Stimulated activated CD4-positive, alpha-beta T cell treated with anti-CD3 and anti-CD28 coated beads, Interleukin-2, amount 100 ng/mL, for 4 hours (primary cell): ENCODE measurements around the gene SMARCA2.

Experiments used
- DNase-seq: peaks from one replicate; pipeline ENCODE4 v3.0.0-alpha.2; 2020; ENCODE audit warnings: low read depth

SMARCA2 gene

GRCh38 chr9:2040828-2041227 lies 25.7 kb downstream of the SMARCA2 start:
- DNase-seq, result no peak

GRCh38 chr9:2041736-2042135 lies 26.6 kb downstream of the SMARCA2 start:
- no peak for DNase-seq

- no peak for DNase-seq
Measured at GRCh38 chr9:2043243-2043642, 28.1 kb downstream of the SMARCA2 start.

GRCh38 chr9:2043881-2044462 lies 28.8 kb downstream of the SMARCA2 start:
- DNase-seq, result no peak

GRCh38 chr9:2047144-2047671 lies 32.1 kb downstream of the SMARCA2 start:
- no peak for DNase-seq

- DNase-seq, result no peak
Measured at GRCh38 chr9:2047916-2048315, 32.8 kb downstream of the SMARCA2 start.

- no peak for DNase-seq
Measured at GRCh38 chr9:2050236-2050635, 35.1 kb downstream of the SMARCA2 start.

GRCh38 chr9:2053883-2054845 lies 39.0 kb downstream of the SMARCA2 start:
- DNase-seq, result peak; percentile 35

- no peak for DNase-seq
Measured at GRCh38 chr9:2055203-2055658, 40.1 kb downstream of the SMARCA2 start.

GRCh38 chr9:2059274-2059929 lies 44.3 kb downstream of the SMARCA2 start:
- DNase-seq, result no peak

GRCh38 chr9:2060424-2060823 lies 45.3 kb downstream of the SMARCA2 start:
- no peak for DNase-seq

GRCh38 chr9:2065704-2066103 lies 50.6 kb downstream of the SMARCA2 start:
- no peak for DNase-seq

GRCh38 chr9:2066312-2067273 lies 51.4 kb downstream of the SMARCA2 start:
- no peak for DNase-seq

- no peak for DNase-seq
Measured at GRCh38 chr9:2072752-2073405, 57.7 kb downstream of the SMARCA2 start.

- no peak for DNase-seq
Measured at GRCh38 chr9:2082772-2083171, 67.6 kb downstream of the SMARCA2 start.

- DNase-seq, result no peak
Measured at GRCh38 chr9:2083479-2083878, 68.3 kb downstream of the SMARCA2 start.

- DNase-seq, result no peak
Measured at GRCh38 chr9:2085716-2086115, 70.6 kb downstream of the SMARCA2 start.

- no peak for DNase-seq
Measured at GRCh38 chr9:2086116-2086515, 71.0 kb downstream of the SMARCA2 start.

GRCh38 chr9:2086971-2087370 lies 71.8 kb downstream of the SMARCA2 start:
- DNase-seq, result no peak

GRCh38 chr9:2087500-2088313 lies 72.6 kb downstream of the SMARCA2 start:
- no peak for DNase-seq
